GM12801 (cell line): Measurements from ENCODE around the gene SNAPC3.

Experiments
- TF ChIP-seq, protein P1 (sequence below): IDR thresholded peaks from one replicate; pipeline ENCODE4 v1.5.1; 2011; ENCODE audit warnings: control low read depth; ENCODE audit not compliant: insufficient read length; ENCODE audit errors: extremely low read depth

The SNAPC3 gene

DNA sequence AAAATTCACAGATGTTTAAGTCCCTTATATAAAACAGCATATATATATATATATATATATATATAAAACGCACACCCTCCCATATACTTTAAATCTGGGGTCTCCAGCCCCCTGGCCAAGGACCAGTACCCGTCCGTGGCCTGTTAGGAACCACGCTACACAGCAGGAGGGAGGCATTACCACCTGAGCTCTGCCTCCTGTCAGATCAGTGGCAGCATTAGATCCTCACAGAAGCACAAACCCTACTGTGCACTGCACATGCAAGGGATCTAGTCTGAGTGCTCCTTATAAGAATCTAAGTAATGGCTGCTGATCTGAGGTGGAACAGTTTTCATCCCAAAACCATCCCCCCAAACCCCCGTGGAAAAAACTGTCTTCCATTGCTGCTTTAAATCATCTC lies 79.1 kb downstream of the SNAPC3 start:
- TF ChIP-seq, protein P1, sequence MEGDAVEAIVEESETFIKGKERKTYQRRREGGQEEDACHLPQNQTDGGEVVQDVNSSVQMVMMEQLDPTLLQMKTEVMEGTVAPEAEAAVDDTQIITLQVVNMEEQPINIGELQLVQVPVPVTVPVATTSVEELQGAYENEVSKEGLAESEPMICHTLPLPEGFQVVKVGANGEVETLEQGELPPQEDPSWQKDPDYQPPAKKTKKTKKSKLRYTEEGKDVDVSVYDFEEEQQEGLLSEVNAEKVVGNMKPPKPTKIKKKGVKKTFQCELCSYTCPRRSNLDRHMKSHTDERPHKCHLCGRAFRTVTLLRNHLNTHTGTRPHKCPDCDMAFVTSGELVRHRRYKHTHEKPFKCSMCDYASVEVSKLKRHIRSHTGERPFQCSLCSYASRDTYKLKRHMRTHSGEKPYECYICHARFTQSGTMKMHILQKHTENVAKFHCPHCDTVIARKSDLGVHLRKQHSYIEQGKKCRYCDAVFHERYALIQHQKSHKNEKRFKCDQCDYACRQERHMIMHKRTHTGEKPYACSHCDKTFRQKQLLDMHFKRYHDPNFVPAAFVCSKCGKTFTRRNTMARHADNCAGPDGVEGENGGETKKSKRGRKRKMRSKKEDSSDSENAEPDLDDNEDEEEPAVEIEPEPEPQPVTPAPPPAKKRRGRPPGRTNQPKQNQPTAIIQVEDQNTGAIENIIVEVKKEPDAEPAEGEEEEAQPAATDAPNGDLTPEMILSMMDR: no peak

GRCh38 chr9:15505921-15506320 lies 83.2 kb downstream of the SNAPC3 start:
- TF ChIP-seq, protein P1: no peak

DNA sequence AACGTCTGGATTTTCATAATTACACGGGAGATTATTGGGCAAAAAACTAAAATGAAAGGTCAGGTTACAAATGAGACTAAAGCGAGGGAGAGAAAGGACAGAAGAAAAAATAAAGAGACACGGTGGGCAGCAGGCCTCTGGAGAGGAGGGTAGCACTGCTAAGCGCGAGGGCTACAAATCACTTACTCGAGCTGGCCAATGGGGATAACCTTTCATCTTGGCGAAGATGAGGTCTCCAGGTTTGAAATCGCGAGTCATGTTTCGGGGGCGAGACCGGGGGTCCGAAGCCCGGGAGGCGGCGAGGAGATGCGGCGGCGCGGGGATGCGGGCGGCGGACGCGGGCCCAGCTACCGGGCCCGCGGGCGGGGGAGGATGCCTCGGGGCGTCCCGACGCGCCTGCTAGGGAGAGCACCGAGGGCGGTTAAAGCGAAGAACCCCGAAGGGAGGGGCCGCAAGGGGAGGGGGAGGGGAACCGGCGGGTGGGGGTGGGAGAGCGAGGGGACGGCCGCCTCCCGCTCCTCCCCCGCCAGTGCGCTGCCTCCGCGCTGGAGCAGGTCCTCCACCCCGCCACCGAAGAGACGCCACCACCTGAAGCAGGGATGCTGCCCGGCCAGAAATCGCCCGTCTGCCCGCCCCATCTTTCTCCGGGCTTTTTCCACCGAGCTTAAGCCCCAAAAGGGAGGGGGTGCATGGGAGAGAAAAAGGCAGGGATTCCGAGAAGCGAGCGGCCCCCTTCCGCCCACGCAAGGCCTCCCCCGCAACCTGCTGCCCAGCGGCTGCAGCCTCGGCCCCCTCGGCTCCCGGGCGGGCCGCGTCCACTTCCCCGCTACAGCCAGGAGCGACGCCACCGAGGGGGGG lies 87.5 kb downstream of the SNAPC3 start:
- TF ChIP-seq, protein P1: no peak

GRCh38 chr9:15510789-15511575 lies 88.3 kb downstream of the SNAPC3 start, which contains the start of gene PSIP1:
Gene PSIP1, minus strand, starts transcription at chr9:15510970. Its CDS starts 782 bp downstream, at chr9:15510188.
- TF ChIP-seq, protein P1: no peak
